Fibroblast of mammary gland (primary cell): ENCODE measurements around the gene PPM1D.

Source experiments
- DNase-seq: peaks from one replicate; pipeline ENCODE4 v3.0.0-alpha.2; 2010; ENCODE audit warnings: low read depth
- H3K4me3 ChIP-seq: 2 replicates; pipeline ENCODE4 v1.5.1; 2011; ENCODE audit warnings: low read depth, mild to moderate bottlenecking, low read length, moderate library complexity; ENCODE audit not compliant: control insufficient read depth
- TF ChIP-seq, protein P1 (sequence below): conservative IDR thresholded peaks from 2 replicates; pipeline ENCODE4 v1.5.1; 2011; ENCODE audit warnings: low read depth, low read length, inconsistent platforms; ENCODE audit not compliant: control insufficient read depth, insufficient read depth

PPM1D gene

DNA sequence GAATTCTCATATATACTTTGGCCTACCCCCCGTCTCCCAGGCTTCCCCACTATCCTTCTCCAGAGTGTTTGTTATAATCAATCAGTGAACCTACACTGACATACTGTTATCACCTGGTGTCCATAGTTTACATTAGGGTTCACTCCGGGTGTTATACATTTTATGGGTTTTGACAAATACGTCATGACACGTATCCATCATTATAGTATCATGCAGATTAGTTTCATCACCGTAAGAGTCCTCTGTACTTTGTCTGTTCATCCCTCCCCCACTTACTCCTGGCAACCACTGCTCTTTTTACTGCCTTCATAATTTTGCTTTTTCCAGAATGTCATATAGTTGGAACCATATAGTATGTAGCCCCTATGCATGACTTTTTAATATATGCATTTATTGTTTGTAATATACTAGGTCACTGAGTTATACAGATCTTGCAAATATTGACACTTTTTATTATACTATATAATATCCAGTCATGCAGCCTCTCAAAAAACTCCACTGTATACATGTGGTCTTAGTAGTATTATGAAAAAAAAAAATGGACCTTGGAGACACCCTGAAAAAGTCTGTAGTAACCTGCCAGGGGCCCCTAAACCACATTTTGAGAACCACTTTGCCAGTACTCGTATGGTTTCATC, 28.4 kb downstream of the PPM1D start:
- DNase-seq, result no peak
- no peak overlapping the region for H3K4me3 ChIP-seq
- TF ChIP-seq, protein P1, sequence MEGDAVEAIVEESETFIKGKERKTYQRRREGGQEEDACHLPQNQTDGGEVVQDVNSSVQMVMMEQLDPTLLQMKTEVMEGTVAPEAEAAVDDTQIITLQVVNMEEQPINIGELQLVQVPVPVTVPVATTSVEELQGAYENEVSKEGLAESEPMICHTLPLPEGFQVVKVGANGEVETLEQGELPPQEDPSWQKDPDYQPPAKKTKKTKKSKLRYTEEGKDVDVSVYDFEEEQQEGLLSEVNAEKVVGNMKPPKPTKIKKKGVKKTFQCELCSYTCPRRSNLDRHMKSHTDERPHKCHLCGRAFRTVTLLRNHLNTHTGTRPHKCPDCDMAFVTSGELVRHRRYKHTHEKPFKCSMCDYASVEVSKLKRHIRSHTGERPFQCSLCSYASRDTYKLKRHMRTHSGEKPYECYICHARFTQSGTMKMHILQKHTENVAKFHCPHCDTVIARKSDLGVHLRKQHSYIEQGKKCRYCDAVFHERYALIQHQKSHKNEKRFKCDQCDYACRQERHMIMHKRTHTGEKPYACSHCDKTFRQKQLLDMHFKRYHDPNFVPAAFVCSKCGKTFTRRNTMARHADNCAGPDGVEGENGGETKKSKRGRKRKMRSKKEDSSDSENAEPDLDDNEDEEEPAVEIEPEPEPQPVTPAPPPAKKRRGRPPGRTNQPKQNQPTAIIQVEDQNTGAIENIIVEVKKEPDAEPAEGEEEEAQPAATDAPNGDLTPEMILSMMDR, result no peak

DNA sequence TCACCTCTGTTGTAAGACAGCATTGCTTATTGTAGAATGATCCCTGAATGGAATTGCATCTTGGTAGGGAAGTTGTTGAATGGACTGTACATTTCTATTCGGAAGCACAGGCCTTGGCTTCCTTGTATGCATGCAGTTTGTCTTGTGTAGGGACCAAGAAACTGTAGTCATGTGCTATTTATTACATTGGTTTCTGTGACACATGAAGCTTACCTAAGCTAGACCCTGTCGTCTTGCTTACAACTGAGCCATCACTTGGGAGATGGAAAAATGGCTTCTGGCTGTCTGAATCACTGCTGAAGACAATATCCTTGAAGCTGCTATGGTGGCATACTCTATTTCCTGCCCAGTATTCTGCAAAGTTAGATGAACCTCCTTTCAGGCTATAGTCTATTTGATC, 29.1 kb downstream of the PPM1D start:
- TF ChIP-seq, protein P1, result no peak
- DNase-seq, result no peak
- no peak overlapping the region for H3K4me3 ChIP-seq

DNA sequence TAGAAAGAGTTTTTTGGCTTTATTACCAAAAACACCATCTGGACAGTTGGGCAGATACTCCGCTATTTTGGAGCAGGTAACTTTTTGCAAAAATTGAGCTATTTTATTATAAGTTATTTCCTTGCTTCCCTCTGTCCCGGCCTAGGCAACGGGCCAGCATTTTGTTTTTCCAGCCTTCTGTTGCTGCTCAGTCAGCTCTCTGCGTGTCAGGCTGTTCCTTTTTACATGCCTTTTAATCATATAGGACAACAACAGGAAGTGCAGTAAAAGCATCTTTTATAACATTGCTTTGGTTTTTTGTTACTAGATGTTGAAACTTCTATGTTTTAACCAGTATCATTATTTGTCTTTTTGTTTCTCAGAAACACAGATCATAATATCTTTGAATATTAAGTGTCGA, 30.4 kb downstream of the PPM1D start:
- H3K4me3 ChIP-seq, result no peak overlapping the region
- DNase-seq, result peak; percentile 58
- TF ChIP-seq, protein P1, result no peak

DNA sequence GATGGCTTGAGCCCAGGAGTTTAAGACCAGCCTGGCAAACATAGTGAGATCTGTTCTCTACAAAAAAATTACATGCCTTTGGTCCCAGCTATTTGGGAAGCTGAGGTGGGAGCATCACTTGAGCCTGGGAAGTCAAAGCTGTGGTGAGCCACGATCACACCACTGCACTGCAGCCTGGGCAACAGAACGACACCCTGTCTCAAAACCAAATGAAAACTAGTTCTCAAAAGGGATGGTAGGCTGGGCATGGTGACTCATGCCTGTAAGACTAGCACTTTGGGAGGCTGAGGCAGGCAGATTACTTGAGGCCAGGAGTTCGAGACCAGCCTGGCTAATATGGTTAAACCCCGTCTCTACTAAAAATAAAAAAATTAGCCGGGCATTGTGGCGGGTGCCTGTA, 31.1 kb downstream of the PPM1D start:
- no peak overlapping the region for H3K4me3 ChIP-seq
- DNase-seq, result no peak
- TF ChIP-seq, protein P1, result no peak

DNA sequence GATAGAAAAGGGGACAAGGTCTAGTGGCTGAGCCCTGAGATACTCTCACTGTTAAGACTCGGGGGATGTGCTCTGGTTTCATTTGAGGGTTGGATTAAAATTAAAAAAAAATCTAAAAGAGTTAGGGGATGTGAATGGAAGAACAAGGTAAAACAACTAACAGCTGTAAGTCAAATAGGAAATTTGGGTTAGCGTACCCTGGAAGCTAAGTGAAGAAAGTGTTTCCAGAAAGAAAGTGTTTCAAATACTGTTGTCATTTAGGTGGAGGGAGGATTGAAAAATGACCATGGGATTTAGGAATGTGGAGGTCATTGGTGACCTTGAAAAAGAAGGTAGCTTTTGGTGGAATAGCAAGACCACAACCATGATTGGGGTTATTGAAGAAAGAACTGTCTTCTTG, 37.7 kb downstream of the PPM1D start:
- no peak overlapping the region for H3K4me3 ChIP-seq
- TF ChIP-seq, protein P1, result no peak
- DNase-seq, result no peak

DNA sequence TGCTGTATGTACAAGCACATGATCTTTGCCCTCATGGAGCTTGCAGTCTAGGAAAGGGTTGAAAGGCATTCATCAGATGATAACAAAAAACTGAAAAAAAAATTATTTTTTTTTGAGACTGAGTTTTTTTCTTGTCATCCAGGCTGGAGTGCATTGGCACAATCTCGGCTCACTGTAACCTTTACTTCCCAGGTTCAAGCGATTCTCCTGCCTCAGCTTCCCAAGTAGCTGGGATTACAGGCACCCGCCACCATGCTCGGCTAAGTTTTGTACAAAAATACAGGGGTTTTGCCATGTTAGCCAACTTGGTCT, 39.0 kb downstream of the PPM1D start:
- H3K4me3 ChIP-seq, result no peak overlapping the region
- TF ChIP-seq, protein P1, result no peak
- no peak for DNase-seq

DNA sequence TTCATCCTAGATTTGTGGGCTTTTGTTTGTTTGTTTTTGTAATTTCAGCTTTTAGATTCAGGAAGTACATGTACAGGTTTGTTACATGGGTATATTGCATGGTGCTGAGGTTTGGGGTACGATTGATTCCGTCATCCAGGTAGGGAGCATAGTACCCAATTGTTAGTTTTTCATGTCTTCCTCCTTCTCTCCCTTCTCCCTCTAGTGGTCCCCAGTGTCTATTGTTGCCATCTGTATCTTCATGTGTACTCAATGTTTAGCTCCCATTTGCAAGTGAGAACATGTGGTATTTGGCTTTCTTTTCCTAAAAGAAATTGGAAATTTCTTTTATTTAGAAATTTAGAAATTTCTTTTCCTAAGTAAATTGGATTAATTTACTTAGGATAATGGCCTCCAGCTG, 40.5 kb downstream of the PPM1D start:
- TF ChIP-seq, protein P1, result peak; percentile 49
- H3K4me3 ChIP-seq, result no peak overlapping the region
- DNase-seq, result peak; percentile 35
